A204.1 (cell line): ENCODE data around the gene TAPT1.
"Not testable (repeated sequence)": the region's sequence is repeated elsewhere in the genome, so short reads cannot be mapped to it uniquely, and the experiment has no call there.

Source experiments
- FAIRE-seq: peaks from 2 replicates; lab custom pipeline; 2012; peaks lifted over from hg19 to GRCh38; lab: Jason Lieb, UNC

The TAPT1 gene, protein sequence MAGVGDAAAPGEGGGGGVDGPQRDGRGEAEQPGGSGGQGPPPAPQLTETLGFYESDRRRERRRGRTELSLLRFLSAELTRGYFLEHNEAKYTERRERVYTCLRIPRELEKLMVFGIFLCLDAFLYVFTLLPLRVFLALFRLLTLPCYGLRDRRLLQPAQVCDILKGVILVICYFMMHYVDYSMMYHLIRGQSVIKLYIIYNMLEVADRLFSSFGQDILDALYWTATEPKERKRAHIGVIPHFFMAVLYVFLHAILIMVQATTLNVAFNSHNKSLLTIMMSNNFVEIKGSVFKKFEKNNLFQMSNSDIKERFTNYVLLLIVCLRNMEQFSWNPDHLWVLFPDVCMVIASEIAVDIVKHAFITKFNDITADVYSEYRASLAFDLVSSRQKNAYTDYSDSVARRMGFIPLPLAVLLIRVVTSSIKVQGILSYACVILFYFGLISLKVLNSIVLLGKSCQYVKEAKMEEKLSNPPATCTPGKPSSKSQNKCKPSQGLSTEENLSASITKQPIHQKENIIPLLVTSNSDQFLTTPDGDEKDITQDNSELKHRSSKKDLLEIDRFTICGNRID

DNA sequence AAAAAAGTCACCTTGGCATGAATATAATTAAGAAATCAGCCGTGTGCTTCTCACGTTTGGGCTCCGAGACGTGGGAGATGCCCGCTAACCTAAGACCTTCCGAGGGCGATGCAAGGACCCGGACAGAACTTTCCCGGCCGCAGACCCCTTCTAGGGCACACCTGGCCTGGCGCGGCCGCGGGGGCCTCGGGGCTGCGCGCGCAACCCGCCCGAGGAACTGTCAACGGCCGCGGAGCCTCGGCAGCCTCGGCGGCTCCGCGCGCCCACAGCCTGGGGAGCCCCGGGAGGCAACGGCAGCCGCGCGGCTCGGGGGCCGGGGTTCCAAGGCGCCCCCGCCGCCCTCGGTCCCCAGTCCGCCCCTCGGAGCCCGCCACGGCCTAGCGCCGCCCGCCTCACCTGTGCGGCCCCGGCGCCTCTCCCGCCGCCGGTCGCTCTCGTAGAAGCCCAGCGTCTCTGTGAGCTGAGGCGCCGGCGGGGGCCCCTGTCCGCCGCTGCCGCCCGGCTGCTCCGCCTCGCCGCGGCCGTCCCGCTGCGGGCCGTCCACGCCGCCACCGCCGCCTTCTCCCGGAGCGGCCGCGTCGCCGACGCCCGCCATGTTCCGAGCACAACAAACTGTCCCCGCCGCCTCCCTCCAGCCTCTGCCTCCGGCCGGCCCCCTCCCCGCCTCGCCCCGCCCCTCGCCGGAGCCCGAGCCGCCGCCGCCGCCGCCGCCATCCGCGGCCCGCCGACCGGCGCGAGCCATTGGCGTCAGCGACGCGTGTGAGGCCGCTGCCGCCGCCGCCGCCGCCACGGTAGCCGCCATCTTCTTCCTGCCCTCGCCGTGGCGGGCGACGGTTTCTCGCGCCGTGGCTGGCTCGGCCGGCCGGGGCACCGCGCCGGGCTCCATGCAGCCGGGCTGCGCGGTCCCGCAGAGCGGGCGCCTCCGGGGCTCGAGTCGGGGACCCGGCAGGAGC, at the start of gene TAPT1:
Gene TAPT1, minus strand, starts transcription at position 609 of the 953 bp plus-strand sequence. Its CDS starts 14 bp downstream, at position 595.
- no peak for FAIRE-seq

DNA sequence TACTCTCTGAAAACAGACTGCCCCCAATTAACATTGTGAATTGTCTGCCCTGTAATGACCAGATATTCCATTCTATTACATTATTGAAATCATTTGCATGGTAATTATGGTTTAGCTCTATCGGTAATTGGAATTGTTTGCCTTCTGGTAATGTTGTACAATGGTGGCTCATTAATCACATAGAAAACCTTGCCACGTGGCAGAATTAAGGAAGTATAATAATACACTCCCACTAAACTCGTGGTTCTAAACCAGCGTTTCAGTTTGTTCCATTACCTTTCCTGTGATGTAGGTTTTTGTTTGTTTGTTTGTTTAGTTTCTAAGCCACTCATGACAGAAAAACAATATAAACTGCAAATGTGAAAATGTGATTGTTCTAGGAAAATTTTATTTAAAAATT, 45.1 kb upstream of the TAPT1 start:
- no peak for FAIRE-seq

DNA sequence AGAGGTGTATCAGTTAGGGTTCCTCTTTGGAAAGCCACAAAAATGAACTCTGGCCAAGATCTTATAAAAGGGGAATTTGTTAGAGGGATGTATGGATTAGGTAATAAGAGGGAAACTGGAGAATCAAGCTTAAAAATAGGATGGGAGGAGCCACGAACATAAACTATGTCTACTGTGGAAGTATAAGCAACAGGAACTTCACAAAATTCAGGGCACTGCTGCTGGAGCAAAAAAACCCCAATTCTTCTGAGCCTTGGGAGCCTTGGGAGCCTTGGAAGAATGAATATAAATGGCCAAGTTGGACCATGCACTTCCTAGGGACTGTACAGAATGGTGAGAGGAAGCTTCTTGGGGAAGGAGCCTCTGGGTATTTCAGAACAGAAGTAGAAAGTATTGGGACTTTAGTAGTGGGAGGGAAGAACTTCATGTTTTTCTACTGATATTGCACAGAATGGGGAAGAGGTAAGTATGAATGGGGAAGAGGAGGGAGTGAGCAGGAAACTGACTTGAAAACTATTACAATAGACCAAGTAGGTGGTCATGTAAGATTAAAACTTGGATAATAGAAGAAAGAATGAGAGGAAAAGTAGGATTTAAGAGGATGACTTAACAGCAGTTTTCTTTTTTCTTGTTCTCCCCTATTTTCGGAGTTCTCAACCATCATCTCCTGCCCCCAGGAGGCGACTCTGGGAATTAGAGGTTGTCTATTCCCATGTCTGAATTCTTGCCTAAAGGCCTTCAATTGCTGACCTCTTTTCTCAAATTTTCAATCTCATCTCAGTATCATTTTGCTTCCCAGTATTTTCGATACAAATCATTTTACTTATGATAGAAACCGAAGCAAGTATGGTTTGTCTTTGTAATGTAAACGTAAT, 44.4 kb upstream of the TAPT1 start:
- FAIRE-seq: no peak

DNA sequence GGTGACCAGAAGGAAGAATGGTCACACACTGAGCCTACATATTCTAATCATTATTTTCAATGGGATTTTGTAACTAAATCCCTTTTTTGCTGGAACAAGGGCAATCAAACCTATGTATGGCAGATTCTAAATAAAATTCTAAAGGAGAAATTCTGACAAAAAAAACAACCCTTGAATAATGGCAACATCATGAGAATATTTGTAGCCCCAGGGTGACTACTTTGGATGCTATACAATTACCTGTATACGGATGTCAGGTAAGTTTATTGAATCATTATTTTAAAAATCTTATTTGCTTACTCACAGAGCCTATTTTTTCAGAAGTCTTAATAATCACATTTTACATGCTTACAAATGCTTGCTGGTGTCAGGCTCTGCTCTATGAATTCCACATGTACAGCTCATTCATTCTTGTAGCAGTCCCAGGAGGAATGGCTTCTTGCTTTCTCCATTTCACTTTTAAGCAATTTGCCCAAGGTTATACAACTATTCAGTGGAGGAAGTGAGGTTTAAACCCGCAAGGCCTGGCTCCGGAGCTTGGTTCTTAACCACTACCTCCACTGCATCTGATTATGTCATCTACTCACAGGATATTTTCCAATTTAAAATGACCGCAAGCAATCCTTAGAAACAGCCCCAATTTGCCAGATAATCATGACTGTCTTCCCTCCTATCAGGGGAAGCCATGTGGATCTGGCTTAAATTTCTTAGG, 43.6 kb upstream of the TAPT1 start:
- FAIRE-seq: not testable (repeated sequence)

DNA sequence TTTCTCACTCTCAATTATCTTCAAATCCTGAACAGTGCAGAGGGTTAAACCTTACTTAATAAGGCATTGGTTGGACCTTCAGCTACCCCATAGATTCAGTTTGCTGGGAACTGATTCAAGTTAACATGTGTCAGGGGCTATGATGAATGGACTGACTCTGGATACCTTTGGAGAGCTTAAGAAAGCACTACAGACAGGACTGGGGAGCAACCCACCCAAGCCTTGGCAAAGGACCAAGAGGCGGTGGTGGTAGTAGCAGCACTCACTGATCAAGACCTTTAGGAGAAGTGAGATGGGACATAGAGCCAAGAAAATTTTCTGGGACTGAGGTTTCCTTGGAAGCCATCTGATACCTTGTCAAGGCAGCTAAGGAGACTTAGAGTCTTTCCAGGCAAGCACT, 43.0 kb upstream of the TAPT1 start:
- no peak for FAIRE-seq

DNA sequence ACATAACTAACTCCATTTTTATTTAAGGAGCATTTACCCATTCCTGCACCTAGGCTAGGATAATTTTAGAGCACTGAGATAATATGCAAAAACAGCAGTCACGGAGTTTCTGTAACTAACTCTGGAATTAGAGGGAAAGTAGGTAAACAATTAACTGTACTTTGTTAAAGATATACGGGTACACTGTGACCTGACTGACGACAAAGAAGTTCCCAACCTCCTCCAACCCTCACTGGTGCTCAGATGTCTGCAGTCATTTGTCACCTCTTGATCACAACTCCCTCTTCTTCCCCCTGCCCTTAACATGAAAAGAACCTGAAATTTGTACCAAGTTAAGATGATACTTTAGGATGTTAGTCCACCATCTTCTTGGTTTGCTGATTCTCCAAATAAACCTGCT, 42.0 kb upstream of the TAPT1 start:
- FAIRE-seq: no peak

DNA sequence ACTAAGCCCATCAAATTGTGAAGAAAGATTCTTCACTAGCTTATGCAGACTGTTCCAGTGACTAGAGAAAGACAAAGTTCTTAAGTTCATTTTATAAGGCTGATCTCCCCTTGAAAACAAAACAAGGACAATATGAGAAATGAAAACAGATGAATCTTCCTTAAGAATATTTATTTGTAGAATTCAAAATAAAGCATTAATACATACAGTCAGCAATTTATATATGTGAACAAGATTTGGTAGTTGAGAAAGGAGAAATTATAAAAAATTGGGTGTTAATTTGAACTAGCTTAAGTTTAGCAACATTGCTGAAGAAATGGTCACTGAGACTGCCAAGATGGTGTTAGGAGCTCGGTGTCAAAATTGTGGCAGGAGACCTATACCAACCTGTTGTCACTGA, 41.4 kb upstream of the TAPT1 start:
- no peak for FAIRE-seq

DNA sequence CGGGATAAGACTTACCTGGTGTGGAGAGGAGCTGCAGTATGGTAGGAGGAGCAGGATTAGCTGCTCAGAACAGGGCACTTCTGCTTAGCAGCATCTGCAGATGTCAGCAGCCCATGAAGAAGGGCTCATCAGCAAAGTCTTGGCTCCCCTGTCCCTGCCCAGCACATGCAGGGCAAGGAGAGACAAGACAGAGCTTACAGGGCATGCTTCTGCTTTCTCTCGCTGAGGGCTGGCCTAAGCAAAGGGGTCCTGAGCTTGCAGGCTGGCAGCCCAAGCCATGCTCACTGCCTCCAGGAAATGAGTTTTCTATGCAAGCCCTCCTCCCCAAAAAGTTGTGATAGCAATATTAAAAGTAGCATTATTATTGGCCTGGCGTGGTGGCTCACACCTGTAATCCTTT, 39.5 kb upstream of the TAPT1 start:
- no peak for FAIRE-seq

DNA sequence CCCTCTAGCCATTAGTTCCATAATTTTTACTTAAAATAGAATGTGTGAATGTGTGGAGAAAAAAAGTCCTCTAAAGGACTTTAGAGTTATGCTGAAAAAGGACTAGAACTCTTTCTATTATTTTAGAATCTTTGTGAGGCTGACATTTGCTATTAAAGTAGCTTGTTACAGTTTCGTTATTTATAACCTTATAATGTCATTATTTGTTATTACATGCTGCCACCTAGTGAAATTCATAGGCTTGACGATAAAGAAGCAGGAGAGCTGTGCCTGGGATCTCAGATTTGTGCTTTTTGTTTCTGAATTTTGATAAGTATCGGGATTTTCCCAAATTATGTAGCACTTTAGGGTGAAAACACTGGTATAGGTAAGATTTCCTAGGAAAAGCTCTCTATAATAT, 38.5 kb upstream of the TAPT1 start:
- FAIRE-seq: peak; percentile 98

DNA sequence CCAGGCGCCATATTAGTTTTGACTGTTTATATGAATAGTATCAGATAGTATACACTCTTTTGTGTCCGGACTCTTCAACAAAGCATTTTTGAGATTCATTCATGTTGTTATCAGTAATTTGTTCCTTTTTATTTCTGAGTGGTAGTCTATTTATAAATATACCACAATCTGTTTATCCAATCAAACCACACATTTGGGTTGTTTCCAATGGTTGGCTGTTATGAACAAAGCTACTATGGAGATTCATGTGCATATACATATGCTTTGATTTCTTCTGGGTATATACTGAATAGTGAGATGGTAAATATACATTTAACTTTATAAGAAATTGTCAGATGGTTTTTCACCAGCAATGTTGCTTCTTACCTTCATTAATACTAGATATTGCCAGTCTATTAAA, 36.8 kb upstream of the TAPT1 start:
- no peak for FAIRE-seq

DNA sequence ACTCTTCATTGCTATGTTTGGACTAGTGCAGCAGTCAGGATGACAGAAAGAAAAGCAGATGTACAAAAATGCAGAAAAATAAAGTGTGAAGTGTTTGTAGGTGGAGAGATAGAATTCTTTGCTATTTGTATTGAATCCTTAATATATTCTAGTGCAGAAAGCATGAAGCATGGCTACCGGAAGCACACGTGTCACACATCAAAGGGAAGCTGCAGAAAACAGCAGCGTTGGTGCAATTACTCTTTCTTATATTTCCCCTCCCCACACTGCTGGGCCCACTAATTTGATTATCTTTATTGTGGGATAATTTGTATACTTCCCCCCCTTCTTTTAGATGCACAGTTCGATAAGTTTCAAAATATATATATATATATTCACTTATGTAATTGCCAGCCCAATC, 35.9 kb upstream of the TAPT1 start:
- no peak for FAIRE-seq

DNA sequence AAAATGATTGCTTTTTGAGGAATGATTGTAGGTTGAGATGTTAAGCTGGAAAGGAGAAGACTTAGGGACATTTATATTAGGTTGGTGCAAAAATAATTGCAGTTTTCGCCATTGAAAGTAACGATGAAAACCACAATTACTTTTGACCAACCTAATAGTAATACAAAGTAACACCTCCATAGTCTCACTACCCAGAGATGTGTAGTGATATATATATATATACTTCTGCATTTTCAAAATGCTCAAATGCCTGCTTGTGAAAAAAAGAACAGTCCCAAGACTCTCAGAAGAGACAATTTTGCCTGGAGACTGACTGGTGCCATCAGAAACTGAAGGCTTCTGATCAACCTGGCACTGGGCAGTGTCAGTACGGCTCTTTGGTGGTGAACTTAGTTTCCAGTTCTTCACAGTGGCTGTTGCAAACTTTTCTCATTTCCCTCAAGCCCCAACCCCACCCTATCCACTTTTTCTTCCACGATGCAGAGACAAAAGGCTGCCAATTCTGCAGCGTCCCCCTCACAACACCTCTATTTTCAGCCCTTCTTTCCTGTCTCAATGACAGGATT, 35.1 kb upstream of the TAPT1 start:
- no peak for FAIRE-seq

DNA sequence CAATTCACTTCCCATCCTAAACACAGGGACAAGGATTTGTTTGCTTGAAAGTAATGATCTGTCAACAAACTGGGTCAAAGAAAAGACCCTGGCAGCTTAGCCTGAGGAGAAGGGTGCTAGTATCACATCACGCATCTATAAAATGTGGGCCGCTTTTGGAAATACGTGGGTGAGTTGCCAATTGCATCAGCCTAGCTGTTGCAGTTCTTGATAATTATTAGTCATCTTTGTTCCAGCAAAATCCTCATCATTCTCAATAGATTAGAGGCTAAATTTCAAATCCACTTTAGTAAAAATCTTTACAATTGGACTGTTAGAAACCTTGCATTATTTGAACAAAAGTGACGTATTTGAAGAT, 33.6 kb upstream of the TAPT1 start:
- FAIRE-seq: no peak

DNA sequence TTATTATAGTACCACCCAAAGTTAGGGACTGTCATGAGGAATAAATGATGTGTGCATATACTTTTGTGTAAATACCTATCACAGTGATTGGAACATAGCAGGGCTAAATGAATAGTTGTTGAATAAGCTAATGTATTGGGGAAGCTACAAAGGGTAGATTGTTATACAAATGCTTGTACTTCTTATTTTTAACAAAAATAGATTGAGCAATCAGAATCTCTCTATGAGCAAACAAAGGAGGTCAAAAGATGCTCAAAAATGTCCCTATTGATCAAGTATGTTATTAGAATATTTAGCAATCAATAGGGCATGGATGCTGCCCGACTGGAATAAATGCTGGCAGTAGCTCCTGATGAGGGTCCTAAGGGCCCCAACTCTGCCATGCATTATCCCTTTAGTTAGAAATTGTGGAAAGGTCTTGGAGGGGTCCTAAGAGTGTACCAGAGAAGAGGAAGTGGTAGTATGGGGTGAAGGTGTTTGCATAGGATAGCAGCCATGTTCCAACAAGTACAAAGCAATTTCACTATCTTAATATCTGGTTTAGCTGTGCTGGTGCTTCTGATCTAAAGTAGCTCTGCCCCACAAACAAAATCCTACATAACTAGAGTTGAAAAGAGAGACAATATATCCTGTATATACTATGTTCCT, 33.1 kb upstream of the TAPT1 start:
- FAIRE-seq: no peak

DNA sequence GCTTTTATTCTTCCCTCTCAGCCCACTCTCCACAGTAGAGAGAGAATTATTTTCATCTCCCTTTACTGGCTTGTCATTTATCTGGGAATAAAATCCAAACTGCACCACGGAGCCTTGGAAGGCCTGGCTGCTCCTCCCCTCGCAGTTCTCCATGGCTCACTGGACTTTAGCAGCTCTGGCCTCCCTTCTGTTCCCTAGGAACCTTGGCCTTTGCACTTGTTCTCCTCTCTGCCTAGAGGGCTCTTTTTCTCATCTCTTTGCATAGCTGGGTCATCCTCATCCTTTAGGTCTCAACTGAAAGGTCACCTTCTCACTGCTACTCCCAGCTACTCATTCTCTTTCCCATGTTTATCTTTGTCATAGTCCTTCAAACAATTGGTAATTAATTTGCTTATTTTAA, 31.3 kb upstream of the TAPT1 start:
- FAIRE-seq: no peak

DNA sequence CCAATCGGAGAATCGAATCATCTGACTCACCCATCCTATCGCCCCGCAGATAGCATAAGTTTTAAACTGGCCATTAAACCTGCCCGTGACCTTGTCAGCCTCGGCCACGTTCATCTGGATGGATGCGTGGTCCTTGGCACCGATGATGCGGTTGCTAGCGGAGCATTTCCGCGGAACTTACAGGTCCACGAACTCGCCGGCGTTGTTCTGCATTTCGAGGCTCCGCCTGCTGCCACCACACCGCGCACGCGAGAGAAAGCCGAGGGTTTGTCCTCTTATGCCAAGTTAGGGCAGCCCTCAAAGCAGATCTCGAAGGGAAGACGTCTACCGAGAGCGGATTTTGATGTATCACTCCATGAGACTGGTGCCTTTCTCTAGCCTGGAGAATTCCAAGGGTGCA, 30.1 kb upstream of the TAPT1 start:
- FAIRE-seq: no peak

DNA sequence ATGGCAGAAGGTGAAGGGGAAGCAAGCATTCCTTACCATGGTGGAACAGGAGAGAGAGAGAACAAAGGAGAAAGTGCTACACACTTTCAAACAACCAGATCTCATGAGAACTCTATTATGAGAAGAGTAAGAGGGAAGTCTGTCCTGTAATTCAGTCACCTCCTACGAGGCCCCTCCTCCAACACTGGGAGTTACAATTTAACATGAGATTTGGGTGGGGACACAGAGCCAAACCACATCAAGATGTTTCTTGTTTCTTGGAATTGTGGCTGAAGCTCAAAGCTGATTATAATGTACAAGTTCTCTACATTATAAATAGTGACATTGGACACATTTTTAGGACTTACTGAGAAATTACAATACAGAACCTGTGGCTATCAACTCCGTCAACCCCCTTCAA, 29.5 kb upstream of the TAPT1 start:
- no peak for FAIRE-seq

DNA sequence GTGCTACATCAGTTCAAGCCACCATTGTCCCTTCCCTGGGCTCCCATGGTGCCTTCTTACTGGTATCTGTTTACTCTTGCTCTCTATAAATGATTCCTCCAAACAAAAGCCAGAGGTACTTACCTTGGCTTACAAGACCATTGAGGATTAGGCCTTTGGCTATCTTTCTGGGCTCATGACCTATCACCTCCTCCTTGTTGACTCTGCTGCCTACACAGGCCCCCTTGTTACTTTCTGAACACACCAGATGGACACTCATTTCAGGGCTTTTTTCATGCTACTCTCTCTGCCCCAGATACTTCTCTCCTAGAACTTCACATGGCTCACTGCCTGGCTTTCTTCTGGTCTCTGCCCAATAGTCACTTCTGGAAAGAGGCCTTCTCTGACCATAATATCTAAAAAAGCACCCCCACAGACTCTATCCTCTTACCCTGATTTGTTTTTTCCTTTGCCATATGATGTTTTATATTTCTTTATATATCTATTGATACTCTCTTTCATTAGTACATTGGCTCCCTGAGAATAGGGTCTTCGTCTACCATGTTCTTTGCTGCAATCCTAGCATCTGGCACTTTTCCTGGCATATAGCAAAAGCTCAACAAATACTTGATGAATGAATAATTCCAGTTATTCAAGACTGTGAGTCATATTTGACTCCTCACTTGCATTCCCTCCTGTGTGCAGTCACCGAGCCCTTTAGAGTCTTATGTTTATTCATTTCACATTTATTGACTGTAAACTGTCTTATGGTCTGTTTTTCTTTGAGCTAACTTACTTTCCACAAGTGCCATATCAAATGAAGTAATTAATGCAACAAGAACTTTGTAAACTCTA, 27.1 kb upstream of the TAPT1 start:
- FAIRE-seq: no peak

DNA sequence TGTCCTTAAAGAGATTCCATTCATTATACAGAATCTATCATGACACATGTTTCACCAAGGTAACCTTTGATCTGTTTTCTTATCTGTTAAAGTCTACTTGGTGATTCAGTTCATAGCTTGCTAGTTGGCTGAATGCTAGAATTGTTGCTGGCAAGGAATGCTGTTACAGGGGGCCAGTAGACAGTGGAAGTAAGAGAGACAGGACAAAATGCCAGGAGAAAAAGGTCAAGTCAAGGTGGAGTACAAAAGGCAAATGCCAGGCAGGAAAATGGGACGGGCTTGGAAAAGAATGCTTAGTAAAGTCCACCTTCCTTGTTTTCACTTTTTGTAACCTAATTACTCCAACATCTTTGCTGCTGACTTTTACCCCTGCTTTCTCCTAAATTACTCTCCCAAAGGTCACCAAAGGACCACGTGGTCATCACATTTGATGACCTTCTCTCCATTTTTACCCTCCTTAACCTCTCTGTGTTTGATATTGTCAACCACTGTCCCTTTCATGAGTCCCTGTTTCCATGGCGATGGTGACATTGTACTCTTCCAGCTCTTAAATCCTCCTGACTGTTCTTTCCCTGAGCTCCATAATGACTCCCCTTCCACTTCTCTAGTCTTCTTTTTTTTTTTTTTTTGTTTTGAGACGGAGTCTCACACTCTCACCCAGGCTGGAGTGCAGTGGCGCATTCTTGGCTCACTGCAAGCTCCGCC, 24.5 kb upstream of the TAPT1 start:
- no peak for FAIRE-seq
